ENCODE results near the gene PACRG.
A peak's percentile ranks its signal among the peaks of the same experiment; 100 is the strongest.
"Not testable (repeated sequence)": the region's sequence is repeated elsewhere in the genome, so short reads cannot be mapped to it uniquely, and the experiment has no call there.

Gene PACRG

DNA sequence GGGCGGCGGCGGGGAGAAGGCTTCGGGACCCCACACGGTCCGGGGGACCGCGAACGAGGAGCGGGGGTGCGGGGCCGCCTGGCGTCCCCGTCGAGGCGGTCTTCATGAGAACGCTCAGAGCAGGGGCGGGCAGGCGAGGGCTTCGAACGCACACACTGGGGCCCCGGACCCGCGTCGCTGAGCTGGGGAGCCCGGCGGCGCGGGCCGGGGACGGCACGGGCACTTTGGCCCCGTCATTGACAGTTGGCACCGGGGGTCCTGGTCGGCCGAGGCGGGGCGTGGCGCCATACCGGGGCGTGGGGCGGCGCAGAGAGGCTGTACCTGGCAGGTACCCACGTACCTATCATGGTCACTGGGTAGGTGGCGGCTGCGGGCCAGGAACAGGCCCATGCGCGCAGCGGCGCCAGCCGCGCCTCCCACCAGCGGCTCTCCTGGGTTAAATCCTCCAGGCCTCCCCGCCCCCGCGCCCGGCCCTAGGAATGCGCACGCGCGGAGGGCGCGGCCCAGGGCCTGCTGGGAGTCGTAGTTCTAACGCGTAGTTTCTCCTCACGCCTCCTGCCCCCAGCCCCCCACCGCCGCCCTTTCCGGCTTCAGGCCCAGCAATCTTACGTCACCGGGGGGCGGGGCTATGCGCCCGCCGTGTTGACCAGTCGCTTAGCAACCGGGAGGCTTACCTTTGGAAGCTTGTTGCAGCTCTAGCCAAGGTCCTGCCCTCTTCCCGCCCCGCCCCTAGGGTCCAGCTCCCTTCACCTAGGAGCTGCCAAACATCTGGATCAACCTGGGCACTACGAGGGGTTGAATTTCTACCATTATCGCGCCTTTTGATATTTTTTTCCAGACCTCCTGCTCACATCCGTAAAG is at the start of gene PACRG, which contains the start of gene PRKN:
PACRG (plus strand) TSS at position 653 of the 861 bp plus-strand sequence.
PRKN (minus strand) TSS at position 445 of the 861 bp plus-strand sequence.
- peak; percentile 98 for DNase-seq

DNA sequence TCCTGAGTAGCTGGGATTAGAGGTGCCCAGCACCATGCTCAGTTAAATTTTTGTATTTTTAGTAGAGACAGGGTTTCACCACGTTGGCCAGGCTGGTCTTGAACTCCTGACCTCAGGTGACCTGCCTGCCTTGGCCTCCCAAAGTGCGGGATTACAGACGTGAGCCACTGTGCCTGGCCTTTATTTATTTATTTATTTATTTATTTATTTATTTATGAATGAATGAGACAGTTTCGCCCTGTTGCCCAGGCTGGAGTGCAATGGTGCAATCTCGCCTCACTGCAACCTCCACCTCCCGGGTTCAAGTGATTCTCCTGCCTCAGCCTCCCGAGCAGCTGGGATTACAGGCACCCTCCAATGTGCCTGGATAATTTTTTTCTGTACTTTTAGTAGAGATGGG is 48.9 kb upstream of the PACRG start:
- DNase-seq = not testable (repeated sequence)

DNA sequence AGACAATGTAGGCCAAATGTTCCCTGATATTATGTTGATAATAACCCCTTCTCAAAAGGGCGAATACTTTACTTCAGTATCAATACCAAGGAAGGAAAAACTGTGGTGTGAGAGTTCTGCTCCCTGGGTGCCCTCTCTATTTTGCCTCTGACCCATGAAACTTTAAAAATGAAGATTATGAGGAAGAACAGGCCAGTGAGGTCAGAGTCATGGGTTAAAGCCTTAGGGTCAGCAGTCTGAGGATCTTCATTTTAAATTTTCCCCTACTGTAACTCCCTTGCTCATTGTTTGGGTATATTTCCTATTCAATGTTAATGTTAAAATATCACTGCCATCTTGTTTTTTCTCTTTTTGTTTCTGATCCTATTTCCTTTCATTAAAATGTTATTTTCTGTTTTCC is 48.1 kb upstream of the PACRG start:
- no peak for DNase-seq

- DNase-seq = no peak
These were observed 47.4 kb upstream of the PACRG start for GRCh38 chr6:162680367-162680766.

GRCh38 chr6:162680871-162681270 is 46.9 kb upstream of the PACRG start:
- no peak for DNase-seq

GRCh38 chr6:162681447-162681846 is 46.3 kb upstream of the PACRG start:
- DNase-seq = no peak

DNA sequence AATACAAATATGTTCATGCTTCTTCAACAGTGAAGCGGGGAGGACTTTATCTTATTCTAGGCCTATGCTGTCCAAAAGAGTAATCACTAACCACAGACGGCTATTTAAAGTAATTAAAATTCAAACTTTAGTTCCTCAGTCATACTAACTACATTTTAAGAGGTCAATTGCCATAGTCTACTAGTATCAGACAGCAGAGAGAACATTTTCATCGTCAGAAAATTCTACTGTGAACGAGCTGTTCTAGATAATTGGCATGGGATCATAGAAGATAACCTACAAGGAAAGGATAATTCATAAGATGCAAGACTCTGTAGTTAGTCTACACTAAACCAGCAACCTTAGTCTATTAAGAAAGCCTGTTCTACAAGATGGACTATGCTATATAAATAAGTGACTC is 44.6 kb upstream of the PACRG start:
- DNase-seq = no peak

- DNase-seq = no peak
These were observed 43.7 kb upstream of the PACRG start for GRCh38 chr6:162684052-162684451.

GRCh38 chr6:162684961-162685360 is 42.8 kb upstream of the PACRG start:
- no peak for DNase-seq

DNA sequence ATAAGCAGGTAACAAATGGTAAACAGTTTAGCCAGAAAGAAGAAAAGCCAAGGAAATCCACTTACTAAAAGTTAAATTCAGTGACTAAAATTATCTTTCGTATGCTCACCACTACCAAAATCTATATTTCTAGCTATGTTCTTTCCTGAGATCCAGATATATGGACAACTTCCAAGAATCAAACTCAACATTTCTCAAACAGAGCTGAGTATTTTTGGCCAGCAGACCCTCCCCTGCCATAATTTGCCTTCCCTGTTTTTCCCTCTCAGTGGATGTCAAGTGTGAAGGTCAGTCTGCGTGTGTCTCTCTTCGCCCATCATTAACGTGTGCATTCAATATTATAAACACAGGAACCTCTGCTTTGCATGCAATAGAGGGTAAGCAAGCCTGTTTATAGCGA is 42.2 kb upstream of the PACRG start:
- no peak for DNase-seq

DNA sequence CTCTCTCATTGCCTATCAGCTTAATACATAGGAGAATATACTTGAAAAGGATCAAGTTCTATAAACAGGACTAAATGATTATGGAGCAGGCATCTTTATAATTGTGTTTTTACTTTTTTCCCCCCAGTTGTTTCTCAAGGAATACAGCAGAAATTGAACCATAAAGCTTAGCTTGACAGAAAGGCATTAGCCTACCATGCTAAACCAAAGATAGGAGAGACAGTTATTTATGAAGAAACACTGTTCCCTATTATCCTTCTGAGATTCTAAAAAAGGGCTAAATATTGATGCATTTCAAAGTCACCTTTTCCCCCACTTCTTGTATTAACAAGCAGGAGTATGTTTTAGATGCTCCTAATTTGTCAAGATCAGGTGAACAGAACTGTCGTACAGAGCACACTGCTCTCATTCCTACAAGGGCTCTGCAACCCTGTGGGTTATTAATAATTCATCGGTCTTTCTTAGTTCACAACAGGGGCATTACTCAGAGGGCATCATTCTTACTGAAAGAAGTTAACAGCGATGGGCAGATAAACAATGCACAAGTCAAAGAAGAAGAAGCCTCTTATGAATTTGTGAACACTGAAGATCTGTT is 38.9 kb upstream of the PACRG start:
- no peak for DNase-seq

- DNase-seq = no peak
These were observed 37.6 kb upstream of the PACRG start for GRCh38 chr6:162690158-162690557.

- DNase-seq = no peak
These were observed 29.8 kb upstream of the PACRG start for GRCh38 chr6:162697872-162698403.

GRCh38 chr6:162698440-162698839 is 29.3 kb upstream of the PACRG start:
- no peak for DNase-seq

- no peak for DNase-seq
These were observed 27.8 kb upstream of the PACRG start for GRCh38 chr6:162699961-162700360.

GRCh38 chr6:162700966-162701365 is 26.8 kb upstream of the PACRG start:
- DNase-seq = no peak

DNA sequence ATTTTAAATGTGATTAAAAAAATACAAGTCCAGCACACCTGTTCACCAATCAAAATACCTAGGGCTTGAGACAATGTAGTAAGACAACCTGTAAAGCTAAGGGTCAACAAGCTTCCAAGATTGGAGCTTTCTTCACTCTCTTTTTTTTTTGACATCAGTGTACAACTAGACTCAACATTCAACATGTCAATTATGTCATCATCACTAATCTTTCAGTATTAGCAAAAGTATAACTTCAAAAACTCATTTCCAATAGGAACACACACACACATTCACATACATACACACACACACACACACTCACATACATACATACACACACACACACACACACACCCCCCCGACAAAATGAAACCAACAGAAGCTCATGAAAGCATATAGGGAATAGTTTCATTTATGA is 26.2 kb upstream of the PACRG start:
- DNase-seq = no peak

GRCh38 chr6:162702446-162702845 is 25.3 kb upstream of the PACRG start:
- DNase-seq = no peak

GRCh38 chr6:162704001-162704400 is 23.8 kb upstream of the PACRG start:
- DNase-seq = no peak

DNA sequence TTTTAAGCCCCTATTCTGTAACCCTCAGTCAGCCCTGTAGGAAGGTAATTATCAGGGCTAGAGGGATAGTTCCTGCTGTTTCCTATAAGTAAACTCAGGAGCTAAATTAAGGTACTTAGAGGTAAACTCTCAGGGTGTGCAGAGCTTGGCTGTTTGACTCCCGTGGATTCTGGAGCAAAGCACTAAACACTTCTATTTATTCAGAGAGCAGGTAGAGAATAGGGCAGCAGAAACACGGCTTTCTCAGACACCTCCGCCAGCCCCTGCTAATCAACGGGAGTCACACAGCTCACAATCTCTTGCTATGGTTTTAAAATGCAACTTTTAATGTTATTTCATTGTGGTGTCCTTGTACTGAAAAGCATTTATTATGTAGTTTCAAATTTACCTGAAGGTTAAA is 22.0 kb upstream of the PACRG start:
- DNase-seq = no peak

- no peak for DNase-seq
These were observed 21.5 kb upstream of the PACRG start for GRCh38 chr6:162706232-162706631.

DNA sequence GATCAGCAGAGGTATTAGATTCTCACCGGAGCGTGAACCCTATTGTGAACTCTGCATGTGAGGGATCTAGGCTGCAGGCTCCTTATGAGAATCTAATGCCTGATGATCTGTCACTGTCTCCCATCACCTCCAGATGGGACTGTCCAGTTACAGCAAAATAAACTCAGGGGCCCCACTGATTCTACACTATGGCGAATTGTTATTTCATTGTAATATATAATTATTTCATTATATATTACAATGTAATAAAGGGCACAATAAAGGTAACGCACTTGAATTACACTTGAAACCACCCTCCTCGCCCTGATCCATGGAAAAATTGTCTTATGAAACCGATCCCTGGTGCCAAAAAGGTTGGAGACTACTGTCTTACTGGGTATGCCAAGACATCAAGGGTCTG is 18.8 kb upstream of the PACRG start:
- no peak for DNase-seq

- no peak for DNase-seq
These were observed 18.3 kb upstream of the PACRG start for GRCh38 chr6:162709431-162709830.

- no peak for DNase-seq
These were observed 17.4 kb upstream of the PACRG start for GRCh38 chr6:162710419-162710818.

Measured in activated T-cell treated with anti-CD3 and anti-CD28 coated beads, Interleukin-2, amount 50 U/mL, for 48 hours (primary cell).